T-helper 2 cell treated with Interferon-gamma antibody and Interleukin-4, amounts not matched to agents 5 μg/mL and 100 μg/mL, for 36 hours (primary cell): ENCODE data around the gene TCFL5.

Experiments
- DNase-seq: peaks from one replicate; pipeline ENCODE4 v3.0.0; 2021; ENCODE audit warnings: low spot score
- H3K27ac Mint-ChIP-seq: one replicate; pipeline ENCODE4 v1.8.0; 2021; ENCODE audit warnings: mild to moderate bottlenecking, mixed read lengths
- H3K27me3 Mint-ChIP-seq: one replicate; pipeline ENCODE4 v1.8.0; 2021; ENCODE audit warnings: low read depth, mixed read lengths
- H3K36me3 Mint-ChIP-seq: one replicate; pipeline ENCODE4 v1.8.0; 2021; ENCODE audit warnings: low read depth, mixed read lengths
- H3K4me1 Mint-ChIP-seq: one replicate; pipeline ENCODE4 v1.8.0; 2021; ENCODE audit warnings: low read depth, mixed read lengths
- H3K4me3 Mint-ChIP-seq: one replicate; pipeline ENCODE4 v1.8.0; 2022; ENCODE audit warnings: mild to moderate bottlenecking, moderate library complexity, mixed read lengths
- H3K9me3 Mint-ChIP-seq: one replicate; pipeline ENCODE4 v1.8.0; 2021; ENCODE audit warnings: mixed read lengths

The TCFL5 gene

GRCh38 chr20:62900052-62900691 is 38.5 kb upstream of the TCFL5 start:
- Mint-ChIP-seq H3K27ac (peak overlapping the region; percentile 80), H3K27me3 (no peaks in the 10 kb centered on the region), H3K9me3 (no peaks in the 10 kb centered on the region), H3K4me1 (peaks cover 22% of the 10 kb centered on the region), H3K4me3 (peak overlapping the region; percentile 65), H3K36me3 (peaks cover 63% of the 10 kb centered on the region)
- DNase-seq = peak; percentile 53

- peaks cover 22% of the 10 kb centered on the region for H3K4me1 Mint-ChIP-seq
- H3K36me3 Mint-ChIP-seq = peaks cover 63% of the 10 kb centered on the region
- H3K9me3 Mint-ChIP-seq = no peaks in the 10 kb centered on the region
- H3K4me3 Mint-ChIP-seq = no peak overlapping the region
- H3K27ac Mint-ChIP-seq = peak overlapping the region; percentile 10
- no peaks in the 10 kb centered on the region for H3K27me3 Mint-ChIP-seq
- no peak for DNase-seq
Observed at GRCh38 chr20:62899633-62900051, 38.0 kb upstream of the TCFL5 start.

GRCh38 chr20:62898970-62899632 is 37.5 kb upstream of the TCFL5 start:
- H3K4me1 Mint-ChIP-seq = peaks cover 22% of the 10 kb centered on the region
- no peaks in the 10 kb centered on the region for H3K27me3 Mint-ChIP-seq
- H3K4me3 Mint-ChIP-seq = peak overlapping the region; percentile 80
- H3K27ac Mint-ChIP-seq = peak overlapping the region; percentile 73
- peaks cover 64% of the 10 kb centered on the region for H3K36me3 Mint-ChIP-seq
- H3K9me3 Mint-ChIP-seq = no peaks in the 10 kb centered on the region
- peak; percentile 39 for DNase-seq

GRCh38 chr20:62898093-62898964 is 36.7 kb upstream of the TCFL5 start:
- H3K9me3 Mint-ChIP-seq = no peaks in the 10 kb centered on the region
- H3K27ac Mint-ChIP-seq = peak overlapping the region; percentile 73
- H3K27me3 Mint-ChIP-seq = no peaks in the 10 kb centered on the region
- H3K4me1 Mint-ChIP-seq = peaks cover 22% of the 10 kb centered on the region
- peak overlapping the region; percentile 80 for H3K4me3 Mint-ChIP-seq
- H3K36me3 Mint-ChIP-seq = peaks cover 66% of the 10 kb centered on the region
- DNase-seq = no peak

GRCh38 chr20:62897666-62898065 is 36.0 kb upstream of the TCFL5 start:
- no peak for DNase-seq
- Mint-ChIP-seq H3K27me3 (no peaks in the 10 kb centered on the region), H3K27ac (no peak overlapping the region), H3K4me3 (no peak overlapping the region), H3K4me1 (peaks cover 23% of the 10 kb centered on the region), H3K9me3 (no peaks in the 10 kb centered on the region), H3K36me3 (peaks cover 70% of the 10 kb centered on the region)

- peaks cover 31% of the 10 kb centered on the region for H3K4me1 Mint-ChIP-seq
- no peaks in the 10 kb centered on the region for H3K9me3 Mint-ChIP-seq
- no peak overlapping the region for H3K4me3 Mint-ChIP-seq
- peaks cover 68% of the 10 kb centered on the region for H3K36me3 Mint-ChIP-seq
- no peak for DNase-seq
- no peak overlapping the region for H3K27ac Mint-ChIP-seq
- H3K27me3 Mint-ChIP-seq = no peaks in the 10 kb centered on the region
Observed at GRCh38 chr20:62896526-62896925, 34.9 kb upstream of the TCFL5 start.

GRCh38 chr20:62895539-62895938 is 33.9 kb upstream of the TCFL5 start:
- H3K36me3 Mint-ChIP-seq = peaks cover 70% of the 10 kb centered on the region
- H3K9me3 Mint-ChIP-seq = no peaks in the 10 kb centered on the region
- no peak for DNase-seq
- H3K27ac Mint-ChIP-seq = no peak overlapping the region
- H3K4me3 Mint-ChIP-seq = no peak overlapping the region
- no peaks in the 10 kb centered on the region for H3K27me3 Mint-ChIP-seq
- H3K4me1 Mint-ChIP-seq = peaks cover 37% of the 10 kb centered on the region

- H3K4me1 Mint-ChIP-seq = peaks cover 26% of the 10 kb centered on the region
- DNase-seq = no peak
- H3K27ac Mint-ChIP-seq = no peak overlapping the region
- H3K36me3 Mint-ChIP-seq = peaks cover 77% of the 10 kb centered on the region
- no peaks in the 10 kb centered on the region for H3K27me3 Mint-ChIP-seq
- no peaks in the 10 kb centered on the region for H3K9me3 Mint-ChIP-seq
- H3K4me3 Mint-ChIP-seq = no peak overlapping the region
Observed at GRCh38 chr20:62894261-62894660, 32.6 kb upstream of the TCFL5 start.

GRCh38 chr20:62893700-62894099 is 32.1 kb upstream of the TCFL5 start:
- Mint-ChIP-seq H3K9me3 (no peaks in the 10 kb centered on the region), H3K27ac (no peak overlapping the region), H3K4me1 (peaks cover 21% of the 10 kb centered on the region), H3K36me3 (peaks cover 74% of the 10 kb centered on the region), H3K27me3 (no peaks in the 10 kb centered on the region), H3K4me3 (no peak overlapping the region)
- DNase-seq = no peak

- Mint-ChIP-seq H3K36me3 (peaks cover 71% of the 10 kb centered on the region), H3K4me3 (no peak overlapping the region), H3K27ac (peak overlapping the region; percentile 21), H3K9me3 (no peaks in the 10 kb centered on the region), H3K4me1 (peaks cover 18% of the 10 kb centered on the region), H3K27me3 (no peaks in the 10 kb centered on the region)
- no peak for DNase-seq
Observed at GRCh38 chr20:62892348-62893304, 31.0 kb upstream of the TCFL5 start.

GRCh38 chr20:62891111-62891510 is 29.5 kb upstream of the TCFL5 start:
- peak overlapping the region; percentile 80 for H3K27ac Mint-ChIP-seq
- no peak for DNase-seq

GRCh38 chr20:62890444-62890843 is 28.8 kb upstream of the TCFL5 start:
- no peak overlapping the region for H3K4me3 Mint-ChIP-seq
- H3K27me3 Mint-ChIP-seq = no peaks in the 10 kb centered on the region
- peaks cover 73% of the 10 kb centered on the region for H3K36me3 Mint-ChIP-seq
- no peaks in the 10 kb centered on the region for H3K9me3 Mint-ChIP-seq
- no peak overlapping the region for H3K27ac Mint-ChIP-seq
- H3K4me1 Mint-ChIP-seq = peaks cover 23% of the 10 kb centered on the region
- DNase-seq = no peak

More at GRCh38 chr20:62891111-62891510, 29.5 kb upstream of the TCFL5 start:
- peaks cover 75% of the 10 kb centered on the region for H3K36me3 Mint-ChIP-seq
- peaks cover 23% of the 10 kb centered on the region for H3K4me1 Mint-ChIP-seq
- H3K4me3 Mint-ChIP-seq = no peak overlapping the region
- no peaks in the 10 kb centered on the region for H3K9me3 Mint-ChIP-seq
- H3K27me3 Mint-ChIP-seq = no peaks in the 10 kb centered on the region

- Mint-ChIP-seq H3K27ac (no peak overlapping the region), H3K27me3 (no peaks in the 10 kb centered on the region), H3K4me3 (no peak overlapping the region), H3K36me3 (peaks cover 68% of the 10 kb centered on the region), H3K9me3 (no peaks in the 10 kb centered on the region), H3K4me1 (peaks cover 23% of the 10 kb centered on the region)
- no peak for DNase-seq
Observed at GRCh38 chr20:62889871-62890270, 28.2 kb upstream of the TCFL5 start.
